CD4-positive, alpha-beta memory T cell (primary cell): ENCODE results near the gene HSPB7. TPM values are rescaled to one million over a fixed set of nuclear protein-coding genes. Genes with fewer than 3 reads are reported as not detected.
A peak's percentile ranks its signal among the peaks of the same experiment; 100 is the strongest.
"Not testable (repeated sequence)": the region's sequence is repeated elsewhere in the genome, so short reads cannot be mapped to it uniquely, and the experiment has no call there.

Experiments used
- CTCF ChIA-PET: fragments of 350-600 bp; sonication (Branson Sonifier 250); formaldehyde crosslinking; loops from one replicate; lab custom pipeline; 2021; ENCODE audit warnings: inconsistent platforms; ENCODE audit not compliant: partially characterized antibody; lab: Charles Lee
- POLR2A ChIA-PET: fragments of 350-600 bp; sonication (Branson Sonifier 250); formaldehyde crosslinking; loops from one replicate; lab custom pipeline; 2021; ENCODE audit not compliant: partially characterized antibody; lab: Charles Lee
- DNase-seq, 5 donors: peaks; one replicate each; pipeline versions ENCODE4 v3.0.0 to v3.0.0-alpha.2; 2020 to 2022; ENCODE audit warnings: mixed read lengths in 1 of 5
- H3K27ac ChIP-seq: one replicate; pipeline ENCODE4 v1.7.0; 2013; ENCODE audit warnings: low read depth, low read length
- H3K27me3 ChIP-seq: 2 replicates; pipeline ENCODE4 v1.7.0; 2013; ENCODE audit warnings: mild to moderate bottlenecking, low read length, moderate library complexity; ENCODE audit not compliant: insufficient read depth
- H3K36me3 ChIP-seq: 2 replicates; pipeline ENCODE4 v1.7.0; 2013; ENCODE audit warnings: mild to moderate bottlenecking, low read length, moderate library complexity; ENCODE audit not compliant: insufficient read depth
- H3K4me1 ChIP-seq: 2 replicates; pipeline ENCODE4 v1.7.0; 2013; ENCODE audit warnings: mild to moderate bottlenecking, low read length, moderate library complexity; ENCODE audit not compliant: insufficient read depth
- H3K4me3 ChIP-seq, 2 donors: one replicate each; pipeline ENCODE4 v1.7.0; 2013; ENCODE audit warnings: low read length in 2 of 2, mild to moderate bottlenecking in 1 of 2
- H3K9me3 ChIP-seq, 2 donors: one replicate each; pipeline ENCODE4 v1.7.0; 2013; ENCODE audit warnings: low read length in 2 of 2, control low read depth in 1 of 2; ENCODE audit not compliant: control insufficient read depth in 1 of 2
- H3K27ac Mint-ChIP-seq, 7 donors: one replicate each; pipeline ENCODE4 v1.8.0; 2020 to 2021; ENCODE audit warnings: mixed read lengths in 7 of 7, mild to moderate bottlenecking in 6 of 7, inconsistent platforms in 3 of 7, moderate library complexity in 3 of 7
- H3K27me3 Mint-ChIP-seq, 2 donors: one replicate each; pipeline ENCODE4 v1.8.0; 2020 to 2021; ENCODE audit warnings: mixed read lengths in 2 of 2
- H3K36me3 Mint-ChIP-seq, 2 donors: one replicate each; pipeline ENCODE4 v1.8.0; 2020 to 2021; ENCODE audit warnings: mixed read lengths in 2 of 2, inconsistent platforms in 1 of 2, mild to moderate bottlenecking in 1 of 2
- H3K4me1 Mint-ChIP-seq, 4 donors: one replicate each; pipeline ENCODE4 v1.8.0; 2020 to 2021; ENCODE audit warnings: mixed read lengths in 4 of 4, mild to moderate bottlenecking in 1 of 4
- H3K4me3 Mint-ChIP-seq, 8 donors: one replicate each; pipeline ENCODE4 v1.8.0; 2020 to 2021; ENCODE audit warnings: mixed read lengths in 8 of 8, mild to moderate bottlenecking in 7 of 8, moderate library complexity in 6 of 8, inconsistent platforms in 3 of 8
- H3K9me3 Mint-ChIP-seq, 8 donors: one replicate each; pipeline ENCODE4 v1.8.0; 2020 to 2021; ENCODE audit warnings: mixed read lengths in 8 of 8, mild to moderate bottlenecking in 5 of 8, inconsistent platforms in 3 of 8, moderate library complexity in 1 of 8
- intact Hi-C: fragments of 100-400 bp; cut with micrococcal nuclease; formaldehyde crosslinking; loops from one replicate; pipeline ENCODE4 v1.15.1; 2023
- polyA plus RNA-seq, 2 donors: library from polyadenylated mRNA; unstranded; fragments of 300-500 nt; fragmentation: Illumina TruSeq; gene quantifications; one replicate each; pipeline ENCODE4 v1.2.3, GENCODE V29; 2021
- total RNA-seq, 2 experiments: library from RNA; stranded (reverse); gene quantifications; one replicate each; pipeline ENCODE4 v1.2.3, GENCODE V29; 2021

HSPB7 gene
- total and polyA plus RNA-seq, 4 experiments from 2014 or later, result not detected

GRCh38 chr1:16029288-16029687 lies 11.4 kb upstream of the HSPB7 start:
- intact Hi-C loops, result no loop called here
- H3K27ac ChIP-seq, result no peak overlapping the region
- Mint-ChIP-seq H3K27ac (no peak overlapping the region), H3K27me3 (peaks cover 14 to 21% of the 10 kb centered on the region in 2 donors), H3K4me1 (peaks cover 0 to 4% (median 2%) of the 10 kb centered on the region in 4 donors), H3K4me3 (no peak overlapping the region), H3K36me3 (no peaks in the 10 kb centered on the region), H3K9me3 (no peaks in the 10 kb centered on the region)
- H3K4me1 ChIP-seq, result peaks cover 7% of the 10 kb centered on the region
- H3K9me3 ChIP-seq, result no peaks in the 10 kb centered on the region
- H3K27me3 ChIP-seq, result no peaks in the 10 kb centered on the region
- CTCF ChIA-PET, result no interaction called here
- H3K4me3 ChIP-seq, result no peak overlapping the region
- H3K36me3 ChIP-seq, result no peaks in the 10 kb centered on the region
- POLR2A ChIA-PET, result no interaction called here
- no peak for DNase-seq

- H3K27ac ChIP-seq, H3K36me3 ChIP-seq, H3K36me3 Mint-ChIP-seq, H3K27ac Mint-ChIP-seq, H3K4me1 ChIP-seq, H3K4me1 Mint-ChIP-seq, H3K27me3 ChIP-seq, POLR2A ChIA-PET, H3K9me3 ChIP-seq, DNase-seq, H3K4me3 Mint-ChIP-seq, H3K9me3 Mint-ChIP-seq, intact Hi-C loops, H3K4me3 ChIP-seq: not testable (repeated sequence)
- peaks cover 14 to 21% of the 10 kb centered on the region in 2 donors for H3K27me3 Mint-ChIP-seq
- CTCF ChIA-PET, result interaction anchor here (1.2 kb wide), 1 partner anchor 20 kb away, joined by 4 read pairs; no protein-coding TSS in a partner anchor
These were observed 11.1 kb upstream of the HSPB7 start for GRCh38 chr1:16029003-16029268.

- H3K36me3 ChIP-seq, result no peaks in the 10 kb centered on the region
- no peak overlapping the region for H3K4me3 ChIP-seq
- peak overlapping the region in 1 of 7 donors; percentile 8 for H3K27ac Mint-ChIP-seq
- no peaks in the 10 kb centered on the region for H3K27me3 ChIP-seq
- DNase-seq, result peak in 1 of 5 donors; percentile 22
- peak overlapping the region in 1 of 8 donors; percentile 38 for H3K4me3 Mint-ChIP-seq
- H3K4me1 ChIP-seq, result peaks cover 7% of the 10 kb centered on the region
- H3K27me3 Mint-ChIP-seq, result peaks cover 14 to 21% of the 10 kb centered on the region in 2 donors
- H3K36me3 Mint-ChIP-seq, result no peaks in the 10 kb centered on the region
- ChIA-PET CTCF (interaction anchor here (1.2 kb wide), 1 partner anchor 19 kb away, joined by 4 read pairs; no protein-coding TSS in a partner anchor), POLR2A (no interaction called here)
- intact Hi-C loops, result no loop called here
- H3K27ac ChIP-seq, result no peak overlapping the region
- H3K9me3 Mint-ChIP-seq, result no peaks in the 10 kb centered on the region
- no peaks in the 10 kb centered on the region for H3K9me3 ChIP-seq
- peaks cover 0 to 4% (median 2%) of the 10 kb centered on the region in 4 donors for H3K4me1 Mint-ChIP-seq
These were observed 10.6 kb upstream of the HSPB7 start for GRCh38 chr1:16028237-16029002.

- H3K4me3 ChIP-seq, result no peak overlapping the region
- H3K9me3 ChIP-seq, result no peaks in the 10 kb centered on the region
- ChIA-PET CTCF (no interaction called here), POLR2A (no interaction called here)
- peaks cover 14 to 16% of the 10 kb centered on the region in 2 donors for H3K27me3 Mint-ChIP-seq
- no peaks in the 10 kb centered on the region for H3K36me3 ChIP-seq
- H3K9me3 Mint-ChIP-seq, result no peaks in the 10 kb centered on the region
- H3K4me1 ChIP-seq, result peaks cover 7% of the 10 kb centered on the region
- no peaks in the 10 kb centered on the region for H3K27me3 ChIP-seq
- peak overlapping the region in 1 of 8 donors; percentile 69 for H3K4me3 Mint-ChIP-seq
- H3K27ac Mint-ChIP-seq, result no peak overlapping the region
- peaks cover 0 to 4% (median 2%) of the 10 kb centered on the region in 4 donors for H3K4me1 Mint-ChIP-seq
- intact Hi-C loops, result no loop called here
- peak in 3 of 5 donors; percentile 8 to 52 (median 11) for DNase-seq
- H3K27ac ChIP-seq, result no peak overlapping the region
- H3K36me3 Mint-ChIP-seq, result no peaks in the 10 kb centered on the region
These were observed 9.1 kb upstream of the HSPB7 start for GRCh38 chr1:16026723-16027484.

- H3K4me3 Mint-ChIP-seq, result peak overlapping the region in 1 of 8 donors; percentile 21
- POLR2A ChIA-PET, H3K27ac Mint-ChIP-seq, H3K9me3 ChIP-seq, CTCF ChIA-PET, H3K36me3 ChIP-seq, H3K27ac ChIP-seq, H3K4me1 ChIP-seq, H3K4me1 Mint-ChIP-seq, intact Hi-C loops, H3K4me3 ChIP-seq, H3K27me3 ChIP-seq, DNase-seq, H3K36me3 Mint-ChIP-seq, H3K9me3 Mint-ChIP-seq: not testable (repeated sequence)
- H3K27me3 Mint-ChIP-seq, result peaks cover 14 to 18% of the 10 kb centered on the region in 2 donors
These were observed 8.5 kb upstream of the HSPB7 start for GRCh38 chr1:16026302-16026701.

GRCh38 chr1:16023050-16023653 lies 5.3 kb upstream of the HSPB7 start:
- Histone ChIP-seq H3K4me1 (peaks cover 7% of the 10 kb centered on the region), H3K27me3 (no peaks in the 10 kb centered on the region), H3K36me3 (no peaks in the 10 kb centered on the region), H3K9me3 (no peaks in the 10 kb centered on the region), H3K4me3 (no peak overlapping the region), H3K27ac (no peak overlapping the region)
- Mint-ChIP-seq H3K4me1 (peaks cover 0 to 4% (median 2%) of the 10 kb centered on the region in 4 donors), H3K9me3 (no peaks in the 10 kb centered on the region), H3K27ac (no peak overlapping the region), H3K27me3 (peaks cover 3 to 13% of the 10 kb centered on the region in 2 donors), H3K4me3 (no peak overlapping the region), H3K36me3 (no peaks in the 10 kb centered on the region)
- intact Hi-C loops, result no loop called here
- peak in 1 of 5 donors; percentile 19 for DNase-seq
- ChIA-PET CTCF (interaction anchor here (1.1 kb wide), 1 partner anchor 14 kb away, joined by 3 read pairs; no protein-coding TSS in a partner anchor), POLR2A (no interaction called here)

GRCh38 chr1:16022393-16022792 lies 4.5 kb upstream of the HSPB7 start:
- POLR2A ChIA-PET, result no interaction called here
- intact Hi-C loops, result no loop called here
- CTCF ChIA-PET, result no interaction called here
- no peaks in the 10 kb centered on the region for H3K9me3 Mint-ChIP-seq
- no peaks in the 10 kb centered on the region for H3K36me3 Mint-ChIP-seq
- Histone ChIP-seq H3K27ac (no peak overlapping the region), H3K27me3 (no peaks in the 10 kb centered on the region), H3K4me3 (no peak overlapping the region), H3K4me1 (peaks cover 7% of the 10 kb centered on the region), H3K36me3 (no peaks in the 10 kb centered on the region), H3K9me3 (no peaks in the 10 kb centered on the region)
- H3K27ac Mint-ChIP-seq, result no peak overlapping the region
- no peak for DNase-seq
- H3K4me1 Mint-ChIP-seq, result no peaks in the 10 kb centered on the region
- H3K4me3 Mint-ChIP-seq, result no peak overlapping the region
- peaks cover 3 to 8% of the 10 kb centered on the region in 2 donors for H3K27me3 Mint-ChIP-seq
